Neural progenitor cell (in vitro differentiated cells): ENCODE measurements around the gene PACC1. TPM values are rescaled to one million over a fixed set of nuclear protein-coding genes. Genes with fewer than 3 reads are reported as not detected.

Source experiments
- DNase-seq: peaks from one replicate; pipeline ENCODE4 v3.0.0-alpha.2; 2016; ENCODE audit warnings: low spot score
- H2AFZ ChIP-seq: fragments of 200-600 bp; sonication (generic); replicated peaks from 2 replicates; pipeline ENCODE4 v1.6.1; 2016; ENCODE audit warnings: antibody characterized with exemption
- H3F3A ChIP-seq: fragments of 200-600 bp; sonication (generic); 2 replicates; pipeline ENCODE4 v1.6.1; 2016; ENCODE audit warnings: antibody characterized with exemption, low read depth
- H3K27ac ChIP-seq: fragments of 200-600 bp; sonication (generic); 2 replicates; pipeline ENCODE4 v1.5.1; 2016; ENCODE audit warnings: mild to moderate bottlenecking
- H3K27me3 ChIP-seq: fragments of 200-600 bp; sonication (generic); 2 replicates; pipeline ENCODE4 v1.6.1; 2016; ENCODE audit warnings: mild to moderate bottlenecking, moderate library complexity
- H3K36me3 ChIP-seq: fragments of 200-600 bp; sonication (generic); 2 replicates; pipeline ENCODE4 v1.5.1; 2016
- H3K4me1 ChIP-seq: fragments of 200-600 bp; sonication (generic); 2 replicates; pipeline ENCODE4 v1.6.1; 2016; ENCODE audit warnings: mixed run types
- H3K4me2 ChIP-seq: fragments of 200-600 bp; sonication (generic); 2 replicates; pipeline ENCODE4 v1.6.1; 2016
- H3K4me3 ChIP-seq: fragments of 200-600 bp; sonication (generic); 2 replicates; pipeline ENCODE4 v1.5.1; 2016
- H3K79me2 ChIP-seq: fragments of 200-600 bp; sonication (generic); 2 replicates; pipeline ENCODE4 v1.6.1; 2016; ENCODE audit warnings: low read depth
- H3K9ac ChIP-seq: fragments of 200-600 bp; sonication (generic); 2 replicates; pipeline ENCODE4 v1.6.1; 2016
- H3K9me3 ChIP-seq: fragments of 200-600 bp; sonication (generic); 2 replicates; pipeline ENCODE4 v1.5.1; 2016; ENCODE audit warnings: low read depth
- H4K20me1 ChIP-seq: fragments of 200-600 bp; sonication (generic); 2 replicates; pipeline ENCODE4 v1.6.1; 2016; ENCODE audit warnings: low read depth
- H3K27ac Mint-ChIP-seq: 3 replicates; pipeline ENCODE4 v1.8.0; 2021; ENCODE audit warnings: mixed read lengths
- H3K27me3 Mint-ChIP-seq: 2 replicates; pipeline ENCODE4 v1.8.0; 2022; ENCODE audit warnings: low read depth, mild to moderate bottlenecking, inconsistent platforms, moderate library complexity, mixed read lengths; ENCODE audit not compliant: insufficient read depth
- H3K36me3 Mint-ChIP-seq: 3 replicates; pipeline ENCODE4 v1.8.0; 2021; ENCODE audit warnings: mixed read lengths
- H3K4me1 Mint-ChIP-seq: 3 replicates; pipeline ENCODE4 v1.8.0; 2021; ENCODE audit warnings: mixed read lengths
- H3K4me3 Mint-ChIP-seq: 3 replicates; pipeline ENCODE4 v1.8.0; 2021; ENCODE audit warnings: mild to moderate bottlenecking, moderate library complexity, mixed read lengths
- H3K9me3 Mint-ChIP-seq: 3 replicates; pipeline ENCODE4 v1.8.0; 2020; ENCODE audit warnings: mixed read lengths
- CTCF ChIP-seq: fragments of 200-600 bp; sonication (generic); IDR thresholded peaks from 2 replicates; pipeline ENCODE4 v1.5.1; 2017; ENCODE audit warnings: antibody characterized with exemption, mild to moderate bottlenecking
- EZH2 ChIP-seq: fragments of 200-600 bp; sonication (generic); IDR thresholded peaks from 2 replicates; pipeline ENCODE4 v1.6.1; 2017; ENCODE audit warnings: antibody characterized with exemption, mild to moderate bottlenecking, moderate library complexity
- EZH2phosphoT487 ChIP-seq: fragments of 200-600 bp; sonication (generic); IDR thresholded peaks from 2 replicates; pipeline ENCODE4 v1.6.1; 2017; ENCODE audit warnings: antibody characterized with exemption
- total RNA-seq: library from RNA; depleted of rRNA; stranded (reverse); fragments of >200 nt; gene quantifications from 2 replicates; pipeline ENCODE4 v1.2.3, GENCODE V29; 2015; ENCODE audit warnings: low replicate concordance

The PACC1 gene
- total RNA-seq, 1 donor from 2014 or later: 21.1 TPM

- TF ChIP-seq CTCF (no peak), EZH2phosphoT487 (no peak), EZH2 (no peak)
- Histone ChIP-seq H3K27me3 (no peaks in the 10 kb centered on the region), H3K36me3 (no peaks in the 10 kb centered on the region), H2AFZ (no peak overlapping the region), H3F3A (no peaks in the 10 kb centered on the region), H3K79me2 (no peaks in the 10 kb centered on the region), H3K27ac (no peak overlapping the region), H3K4me3 (no peak overlapping the region), H3K9ac (no peak overlapping the region), H3K4me1 (no peaks in the 10 kb centered on the region), H3K4me2 (no peak overlapping the region), H4K20me1 (no peaks in the 10 kb centered on the region), H3K9me3 (no peaks in the 10 kb centered on the region)
- no peaks in the 10 kb centered on the region for H3K9me3 Mint-ChIP-seq
- no peak overlapping the region for H3K27ac Mint-ChIP-seq
- DNase-seq: no peak
- H3K36me3 Mint-ChIP-seq: no peaks in the 10 kb centered on the region
- H3K4me1 Mint-ChIP-seq: no peaks in the 10 kb centered on the region
- H3K27me3 Mint-ChIP-seq: peaks cover 2% of the 10 kb centered on the region
- no peak overlapping the region for H3K4me3 Mint-ChIP-seq
Measured at GRCh38 chr1:212341090-212341489, 73.6 kb downstream of the PACC1 start.

- H3K27ac Mint-ChIP-seq: no peak overlapping the region
- H3K36me3 ChIP-seq: no peaks in the 10 kb centered on the region
- no peaks in the 10 kb centered on the region for H3K9me3 ChIP-seq
- no peaks in the 10 kb centered on the region for H3K27me3 Mint-ChIP-seq
- no peaks in the 10 kb centered on the region for H3K4me1 ChIP-seq
- peaks cover 8% of the 10 kb centered on the region for H3K36me3 Mint-ChIP-seq
- no peaks in the 10 kb centered on the region for H3K79me2 ChIP-seq
- H3F3A ChIP-seq: no peaks in the 10 kb centered on the region
- H3K27me3 ChIP-seq: no peaks in the 10 kb centered on the region
- no peak for TF ChIP-seq EZH2phosphoT487
- no peak for TF ChIP-seq EZH2
- no peak for TF ChIP-seq CTCF
- DNase-seq: no peak
- no peak overlapping the region for H3K9ac ChIP-seq
- no peak overlapping the region for H3K27ac ChIP-seq
- no peak overlapping the region for H3K4me3 ChIP-seq
- H3K9me3 Mint-ChIP-seq: no peaks in the 10 kb centered on the region
- H3K4me1 Mint-ChIP-seq: no peaks in the 10 kb centered on the region
- H2AFZ ChIP-seq: no peak overlapping the region
- no peak overlapping the region for H3K4me3 Mint-ChIP-seq
- H4K20me1 ChIP-seq: no peaks in the 10 kb centered on the region
- H3K4me2 ChIP-seq: no peak overlapping the region
Measured at GRCh38 chr1:212329105-212329504, 85.6 kb downstream of the PACC1 start.

GRCh38 chr1:212328248-212328647 is 86.4 kb downstream of the PACC1 start:
- no peaks in the 10 kb centered on the region for H3K27me3 ChIP-seq
- H3K4me1 ChIP-seq: no peaks in the 10 kb centered on the region
- no peak overlapping the region for H3K4me3 Mint-ChIP-seq
- no peaks in the 10 kb centered on the region for H3K4me1 Mint-ChIP-seq
- no peaks in the 10 kb centered on the region for H3K9me3 ChIP-seq
- TF ChIP-seq CTCF (no peak), EZH2phosphoT487 (no peak), EZH2 (no peak)
- H3K36me3 Mint-ChIP-seq: peaks cover 6% of the 10 kb centered on the region
- no peaks in the 10 kb centered on the region for H3F3A ChIP-seq
- H3K4me3 ChIP-seq: no peak overlapping the region
- no peaks in the 10 kb centered on the region for H3K36me3 ChIP-seq
- no peak overlapping the region for H3K9ac ChIP-seq
- no peaks in the 10 kb centered on the region for H4K20me1 ChIP-seq
- no peak overlapping the region for H3K27ac ChIP-seq
- no peak for DNase-seq
- no peaks in the 10 kb centered on the region for H3K9me3 Mint-ChIP-seq
- no peak overlapping the region for H3K4me2 ChIP-seq
- no peaks in the 10 kb centered on the region for H3K27me3 Mint-ChIP-seq
- no peak overlapping the region for H3K27ac Mint-ChIP-seq
- H3K79me2 ChIP-seq: no peaks in the 10 kb centered on the region
- no peak overlapping the region for H2AFZ ChIP-seq
